ENCODE data around the gene COBLL1.
"Not testable (repeated sequence)": the region's sequence is repeated elsewhere in the genome, so short reads cannot be mapped to it uniquely, and the experiment has no call there.

Gene COBLL1

GRCh38 chr2:164859906-164860693, 18.5 kb upstream of the COBLL1 start:
- DNase-seq, result not testable (repeated sequence)

- no peak for DNase-seq
Measured at GRCh38 chr2:164859251-164859818, 17.7 kb upstream of the COBLL1 start.

- DNase-seq, result no peak
Measured at GRCh38 chr2:164852086-164852485, 10.5 kb upstream of the COBLL1 start.

- DNase-seq, result no peak
Measured at GRCh38 chr2:164850235-164850634, 8.6 kb upstream of the COBLL1 start.

GRCh38 chr2:164849506-164849905, 7.9 kb upstream of the COBLL1 start:
- DNase-seq, result no peak

GRCh38 chr2:164847981-164848741, 6.5 kb upstream of the COBLL1 start:
- no peak for DNase-seq

GRCh38 chr2:164847291-164847690, 5.7 kb upstream of the COBLL1 start:
- DNase-seq, result no peak

- DNase-seq, result no peak
Measured at GRCh38 chr2:164846276-164846675, 4.7 kb upstream of the COBLL1 start.

- no peak for DNase-seq
Measured at GRCh38 chr2:164843346-164843911, 1.8 kb upstream of the COBLL1 start.

GRCh38 chr2:164842624-164842966, 972 bp upstream of the COBLL1 start:
- DNase-seq, result no peak

- DNase-seq, result peak; percentile 56
Measured at GRCh38 chr2:164840930-164841718, 499 bp downstream of the COBLL1 start.

GRCh38 chr2:164840458-164840929, 1.1 kb downstream of the COBLL1 start:
- DNase-seq, result peak; percentile 85

- no peak for DNase-seq
Measured at GRCh38 chr2:164839914-164840457, 1.6 kb downstream of the COBLL1 start.

GRCh38 chr2:164837807-164838206, 3.8 kb downstream of the COBLL1 start:
- no peak for DNase-seq

- DNase-seq, result no peak
Measured at GRCh38 chr2:164836907-164837306, 4.7 kb downstream of the COBLL1 start.

- DNase-seq, result no peak
Measured at GRCh38 chr2:164835302-164835701, 6.3 kb downstream of the COBLL1 start.

GRCh38 chr2:164831887-164832286, 9.7 kb downstream of the COBLL1 start:
- DNase-seq, result no peak

GRCh38 chr2:164831180-164831579, 10.4 kb downstream of the COBLL1 start:
- DNase-seq, result no peak

GRCh38 chr2:164826293-164827243, 15.1 kb downstream of the COBLL1 start:
- DNase-seq, result no peak

- no peak for DNase-seq
Measured at GRCh38 chr2:164824872-164825271, 16.8 kb downstream of the COBLL1 start.

GRCh38 chr2:164823126-164823525, 18.5 kb downstream of the COBLL1 start:
- DNase-seq, result no peak

All from NCI-H748 treated with DMSO at 0.1 percent for 48 hours (cell line).